HG02852 (cell line): ENCODE data around the gene NOX4.
"Not testable (repeated sequence)": the region's sequence is repeated elsewhere in the genome, so short reads cannot be mapped to it uniquely, and the experiment has no call there.

ENCODE experiments used
- ATAC-seq: cut with Tn5 transposase; IDR thresholded peaks from one replicate; pipeline ENCODE4 v1.9.1; 2021; ENCODE audit warnings: mild to moderate bottlenecking, moderate library complexity; ENCODE audit not compliant: unreplicated experiment

The NOX4 gene

GRCh38 chr11:89310607-89311006, 180.6 kb downstream of the NOX4 start:
- not testable (repeated sequence) for ATAC-seq

GRCh38 chr11:89309321-89309985, 181.7 kb downstream of the NOX4 start:
- not testable (repeated sequence) for ATAC-seq

GRCh38 chr11:89308272-89308671, 182.9 kb downstream of the NOX4 start:
- ATAC-seq: not testable (repeated sequence)

- ATAC-seq: not testable (repeated sequence)
Observed at GRCh38 chr11:89303029-89303428, 188.1 kb downstream of the NOX4 start.

GRCh38 chr11:89295023-89295422, 196.2 kb downstream of the NOX4 start:
- ATAC-seq: not testable (repeated sequence)

- no peak for ATAC-seq
Observed at GRCh38 chr11:89293965-89294679, 197.1 kb downstream of the NOX4 start.

GRCh38 chr11:89288004-89288403, 203.2 kb downstream of the NOX4 start:
- not testable (repeated sequence) for ATAC-seq

- ATAC-seq: not testable (repeated sequence)
Observed at GRCh38 chr11:89286601-89287000, 204.6 kb downstream of the NOX4 start.

GRCh38 chr11:89281032-89281677, 210.0 kb downstream of the NOX4 start:
- not testable (repeated sequence) for ATAC-seq

GRCh38 chr11:89279176-89279575, 212.0 kb downstream of the NOX4 start:
- no peak for ATAC-seq

- ATAC-seq: no peak
Observed at GRCh38 chr11:89275966-89276365, 215.2 kb downstream of the NOX4 start.
